BLaER1 treated with 17β-estradiol and CSF1 and Interleukin-3, amounts not matched to agents 10 nM and 100 nM (cell line): ENCODE measurements around the gene PRX.

Experiments used
- H3K27ac ChIP-seq, 11 experiments: shearing (Covaris generic); formaldehyde crosslinking; 2 replicates each; pipeline ENCODE4 v1.8.1; 2022
- H3K27me3 ChIP-seq, 11 experiments: shearing (Covaris generic); formaldehyde crosslinking; 2 replicates each; pipeline ENCODE4 v1.8.1; 2022
- H3K36me3 ChIP-seq, 11 experiments: shearing (Covaris generic); formaldehyde crosslinking; 2 replicates each; pipeline ENCODE4 v1.8.1; 2022
- H3K4me1 ChIP-seq, 10 experiments: shearing (Covaris generic); formaldehyde crosslinking; 2 replicates each; pipeline ENCODE4 v1.8.1; 2022
- H3K4me2 ChIP-seq, 11 experiments: shearing (Covaris generic); formaldehyde crosslinking; 2 replicates each; pipeline ENCODE4 v1.8.1; 2022
- H3K4me3 ChIP-seq, 10 experiments: shearing (Covaris generic); formaldehyde crosslinking; 2 replicates each; pipeline ENCODE4 v1.8.1; 2022
- H3K9ac ChIP-seq, 11 experiments: shearing (Covaris generic); formaldehyde crosslinking; 2 replicates each; pipeline ENCODE4 v1.8.1; 2022
- H3K9me3 ChIP-seq, 11 experiments: shearing (Covaris generic); formaldehyde crosslinking; replicated peaks in 1 of 11; 2 replicates each; pipeline ENCODE4 v1.8.1; 2022
- H4K20me1 ChIP-seq, 11 experiments: shearing (Covaris generic); formaldehyde crosslinking; 2 replicates each; pipeline ENCODE4 v1.8.1; 2022
- Cebpa-rat ChIP-seq, 11 experiments: shearing (Covaris generic); IDR thresholded peaks; 2 replicates each; pipeline ENCODE4 v1.8.1; 2022

Gene PRX

GRCh38 chr19:40392894-40393517, 20.2 kb downstream of the PRX start:
- Histone ChIP-seq H3K9ac (no peak overlapping the region), H3K27ac (no peak overlapping the region), H3K4me1 (peaks cover 0 to 12% (median 4%) of the 10 kb centered on the region in 10 experiments; a peak in 8 of 20 replicates), H4K20me1 (peaks cover 0 to 31% (median 0%) of the 10 kb centered on the region in 11 experiments; a peak in 2 of 22 replicates), H3K36me3 (no peaks in the 10 kb centered on the region; a peak in 1 of 22 replicates), H3K4me2 (peak overlapping the region in 2 of 11 experiments; percentile 31 to 42; a peak in 2 of 22 replicates), H3K27me3 (no peaks in the 10 kb centered on the region), H3K9me3 (no peaks in the 10 kb centered on the region), H3K4me3 (no peak overlapping the region)
- no peak for TF ChIP-seq Cebpa-rat (IDR thresholded peaks at IDR 0.05)

GRCh38 chr19:40392123-40392522, 21.1 kb downstream of the PRX start:
- Histone ChIP-seq H3K4me1 (peaks cover 0 to 16% (median 4%) of the 10 kb centered on the region in 10 experiments; a peak in 8 of 20 replicates), H3K27me3 (no peaks in the 10 kb centered on the region), H4K20me1 (peaks cover 0 to 25% (median 0%) of the 10 kb centered on the region in 11 experiments; a peak in 2 of 22 replicates), H3K36me3 (no peaks in the 10 kb centered on the region; a peak in 1 of 22 replicates), H3K9me3 (no peaks in the 10 kb centered on the region), H3K4me2 (peak overlapping the region in 2 of 11 experiments; percentile 31 to 42; a peak in 4 of 22 replicates), H3K9ac (peak overlapping the region in 2 of 11 experiments; percentile 21 to 57; a peak in 2 of 22 replicates), H3K27ac (no peak overlapping the region; a peak in 1 of 22 replicates), H3K4me3 (no peak overlapping the region)
- TF ChIP-seq Cebpa-rat (IDR thresholded peaks at IDR 0.05): no peak

- H3K36me3 ChIP-seq: no peaks in the 10 kb centered on the region
- peaks cover 0 to 16% (median 4%) of the 10 kb centered on the region in 10 experiments; a peak in 8 of 20 replicates for H3K4me1 ChIP-seq
- peaks cover 0 to 9% (median 0%) of the 10 kb centered on the region in 11 experiments; a peak in 1 of 22 replicates for H4K20me1 ChIP-seq
- H3K9me3 ChIP-seq: no peaks in the 10 kb centered on the region
- H3K27me3 ChIP-seq: no peaks in the 10 kb centered on the region
- H3K4me2 ChIP-seq: no peak within 1 kb of the TSS
- no peak within 1 kb of the TSS for H3K27ac ChIP-seq
- H3K9ac ChIP-seq: no peak within 1 kb of the TSS
- no peak within 1 kb of the TSS for H3K4me3 ChIP-seq
- no peak for TF ChIP-seq Cebpa-rat (IDR thresholded peaks at IDR 0.05)
Observed at GRCh38 chr19:40390084-40390742, 23.0 kb downstream of the PRX start, which contains the start of gene HIPK4. Gene HIPK4 (minus strand): TSS chr19:40390181. CDS start chr19:40389902, 279 bp downstream.

- H3K36me3 ChIP-seq: no peaks in the 10 kb centered on the region
- H3K4me2 ChIP-seq: no peak overlapping the region
- peaks cover 0 to 3% (median 0%) of the 10 kb centered on the region in 11 experiments; a peak in 1 of 22 replicates for H4K20me1 ChIP-seq
- peaks cover 0 to 16% (median 4%) of the 10 kb centered on the region in 10 experiments; a peak in 7 of 20 replicates for H3K4me1 ChIP-seq
- H3K9ac ChIP-seq: no peak overlapping the region
- TF ChIP-seq Cebpa-rat (IDR thresholded peaks at IDR 0.05): no peak
- H3K4me3 ChIP-seq: no peak overlapping the region
- no peak overlapping the region for H3K27ac ChIP-seq
- no peaks in the 10 kb centered on the region for H3K27me3 ChIP-seq
- no peaks in the 10 kb centered on the region for H3K9me3 ChIP-seq
Observed at GRCh38 chr19:40389404-40390083, 23.6 kb downstream of the PRX start.

GRCh38 chr19:40388481-40388880, 24.7 kb downstream of the PRX start:
- H3K9me3 ChIP-seq: no peaks in the 10 kb centered on the region
- no peaks in the 10 kb centered on the region for H3K27me3 ChIP-seq
- H4K20me1 ChIP-seq: no peaks in the 10 kb centered on the region

GRCh38 chr19:40387155-40387554, 26.0 kb downstream of the PRX start:
- Histone ChIP-seq H3K9ac (no peak overlapping the region), H3K27ac (no peak overlapping the region), H3K27me3 (no peaks in the 10 kb centered on the region), H4K20me1 (no peaks in the 10 kb centered on the region), H3K9me3 (no peaks in the 10 kb centered on the region), H3K4me3 (no peak overlapping the region), H3K4me1 (peaks cover 0 to 10% (median 2%) of the 10 kb centered on the region in 10 experiments; a peak in 7 of 20 replicates), H3K4me2 (no peak overlapping the region), H3K36me3 (no peaks in the 10 kb centered on the region)
- no peak for TF ChIP-seq Cebpa-rat (IDR thresholded peaks at IDR 0.05)

More at GRCh38 chr19:40388481-40388880, 24.7 kb downstream of the PRX start:
- H3K4me1 ChIP-seq: peaks cover 0 to 16% (median 4%) of the 10 kb centered on the region in 10 experiments; a peak in 7 of 20 replicates
- no peak overlapping the region for H3K4me2 ChIP-seq
- no peak overlapping the region for H3K27ac ChIP-seq
- no peaks in the 10 kb centered on the region for H3K36me3 ChIP-seq
- H3K4me3 ChIP-seq: no peak overlapping the region
- no peak overlapping the region for H3K9ac ChIP-seq
- no peak for TF ChIP-seq Cebpa-rat (IDR thresholded peaks at IDR 0.05)

GRCh38 chr19:40383668-40384248, 29.4 kb downstream of the PRX start:
- no peak for TF ChIP-seq Cebpa-rat (IDR thresholded peaks at IDR 0.05)
- Histone ChIP-seq H3K27me3 (no peaks in the 10 kb centered on the region), H3K9ac (no peak overlapping the region), H3K36me3 (peaks cover 0 to 24% (median 0%) of the 10 kb centered on the region in 11 experiments; a peak in 6 of 22 replicates), H3K4me1 (peaks cover 0 to 8% (median 0%) of the 10 kb centered on the region in 10 experiments; a peak in 3 of 20 replicates), H4K20me1 (peaks cover 0 to 21% (median 0%) of the 10 kb centered on the region in 11 experiments; a peak in 5 of 22 replicates), H3K9me3 (no peaks in the 10 kb centered on the region), H3K4me2 (no peak overlapping the region), H3K4me3 (no peak overlapping the region), H3K27ac (no peak overlapping the region)

GRCh38 chr19:40381321-40381720, 31.9 kb downstream of the PRX start:
- TF ChIP-seq Cebpa-rat (IDR thresholded peaks at IDR 0.05): no peak
- Histone ChIP-seq H3K4me1 (peaks cover 0 to 6% (median 0%) of the 10 kb centered on the region in 10 experiments; a peak in 8 of 20 replicates), H3K9ac (no peak overlapping the region), H3K27me3 (no peaks in the 10 kb centered on the region), H3K9me3 (no peaks in the 10 kb centered on the region), H3K27ac (no peak overlapping the region), H3K4me2 (no peak overlapping the region), H4K20me1 (peaks cover 0 to 31% (median 0%) of the 10 kb centered on the region in 11 experiments; a peak in 5 of 22 replicates), H3K4me3 (no peak overlapping the region), H3K36me3 (peaks cover 0 to 42% (median 3%) of the 10 kb centered on the region in 11 experiments; a peak in 9 of 22 replicates)
